Chondrocyte (in vitro differentiated cells): Measurements from ENCODE around the gene RAD51B. TPM values are rescaled to one million over a fixed set of nuclear protein-coding genes. Genes with fewer than 3 reads are reported as not detected.

Experiments used
- DNase-seq: peaks from one replicate; pipeline ENCODE4 v3.0.0; 2021; ENCODE audit warnings: mixed read lengths, low spot score
- H3K27ac Mint-ChIP-seq: one replicate; pipeline ENCODE4 v1.8.0; 2021; ENCODE audit warnings: mild to moderate bottlenecking, moderate library complexity, mixed read lengths; ENCODE audit not compliant: unreplicated experiment
- H3K27me3 Mint-ChIP-seq: 2 replicates; pipeline ENCODE4 v1.8.0; 2021; ENCODE audit warnings: low read depth, mixed read lengths
- H3K36me3 Mint-ChIP-seq: 2 replicates; pipeline ENCODE4 v1.8.0; 2021; ENCODE audit warnings: low read depth, mixed read lengths
- H3K4me1 Mint-ChIP-seq: 2 replicates; pipeline ENCODE4 v1.8.0; 2021; ENCODE audit warnings: low read depth, mild to moderate bottlenecking, mixed read lengths
- H3K4me3 Mint-ChIP-seq: one replicate; pipeline ENCODE4 v1.8.0; 2021; ENCODE audit warnings: mild to moderate bottlenecking, moderate library complexity, mixed read lengths; ENCODE audit not compliant: unreplicated experiment
- H3K9me3 Mint-ChIP-seq: 2 replicates; pipeline ENCODE4 v1.8.0; 2021; ENCODE audit warnings: low read depth, mixed read lengths
- CTCF ChIP-seq: fragments of 200-600 bp; sonication (generic); IDR thresholded peaks from 2 replicates; pipeline ENCODE4 v1.5.0; 2021; ENCODE audit warnings: antibody characterized with exemption, mild to moderate bottlenecking, moderate library complexity
- total RNA-seq: library from RNA; stranded (reverse); gene quantifications from 3 replicates; pipeline ENCODE4 v1.2.1, GENCODE V29; 2021

RAD51B gene
- total RNA-seq, 1 donor from 2014 or later = 8.2 TPM

- Mint-ChIP-seq H3K4me3 (no peak overlapping the region), H3K9me3 (no peaks in the 10 kb centered on the region), H3K4me1 (peaks cover 19% of the 10 kb centered on the region), H3K27ac (peak overlapping the region; percentile 61), H3K36me3 (no peaks in the 10 kb centered on the region), H3K27me3 (no peaks in the 10 kb centered on the region)
- no peak for TF ChIP-seq CTCF
- no peak for DNase-seq
These were observed 855.1 kb downstream of the RAD51B start for GRCh38 chr14:68674538-68675232.

GRCh38 chr14:68675233-68675577, 855.6 kb downstream of the RAD51B start:
- Mint-ChIP-seq H3K4me1 (peaks cover 24% of the 10 kb centered on the region), H3K4me3 (no peak overlapping the region), H3K27me3 (no peaks in the 10 kb centered on the region), H3K27ac (no peak overlapping the region), H3K36me3 (no peaks in the 10 kb centered on the region), H3K9me3 (no peaks in the 10 kb centered on the region)
- TF ChIP-seq CTCF = no peak
- DNase-seq = no peak

GRCh38 chr14:68676511-68676943, 856.9 kb downstream of the RAD51B start:
- Mint-ChIP-seq H3K36me3 (no peaks in the 10 kb centered on the region), H3K9me3 (peaks cover 2% of the 10 kb centered on the region), H3K27ac (no peak overlapping the region), H3K4me3 (no peak overlapping the region), H3K27me3 (no peaks in the 10 kb centered on the region), H3K4me1 (peaks cover 36% of the 10 kb centered on the region)
- no peak for TF ChIP-seq CTCF
- no peak for DNase-seq

- H3K27me3 Mint-ChIP-seq = no peaks in the 10 kb centered on the region
- no peak for DNase-seq
- H3K9me3 Mint-ChIP-seq = peaks cover 2% of the 10 kb centered on the region
- no peak for TF ChIP-seq CTCF
- no peak overlapping the region for H3K4me3 Mint-ChIP-seq
- peaks cover 43% of the 10 kb centered on the region for H3K4me1 Mint-ChIP-seq
- H3K36me3 Mint-ChIP-seq = no peaks in the 10 kb centered on the region
- H3K27ac Mint-ChIP-seq = no peak overlapping the region
These were observed 857.9 kb downstream of the RAD51B start for GRCh38 chr14:68677476-68677875.

GRCh38 chr14:68677901-68678300, 858.3 kb downstream of the RAD51B start:
- Mint-ChIP-seq H3K4me1 (peaks cover 44% of the 10 kb centered on the region), H3K27me3 (no peaks in the 10 kb centered on the region), H3K36me3 (no peaks in the 10 kb centered on the region), H3K27ac (no peak overlapping the region), H3K9me3 (peaks cover 2% of the 10 kb centered on the region), H3K4me3 (no peak overlapping the region)
- no peak for TF ChIP-seq CTCF
- DNase-seq = no peak
